ENCODE measurements around the gene MYOCD.
A peak's percentile ranks its signal among the peaks of the same experiment; 100 is the strongest.

The MYOCD gene

GRCh38 chr17:12659500-12659899 lies 6.2 kb upstream of the MYOCD start:
- no peak overlapping the region for H3K4me3 ChIP-seq
- TF ChIP-seq, protein P1, sequence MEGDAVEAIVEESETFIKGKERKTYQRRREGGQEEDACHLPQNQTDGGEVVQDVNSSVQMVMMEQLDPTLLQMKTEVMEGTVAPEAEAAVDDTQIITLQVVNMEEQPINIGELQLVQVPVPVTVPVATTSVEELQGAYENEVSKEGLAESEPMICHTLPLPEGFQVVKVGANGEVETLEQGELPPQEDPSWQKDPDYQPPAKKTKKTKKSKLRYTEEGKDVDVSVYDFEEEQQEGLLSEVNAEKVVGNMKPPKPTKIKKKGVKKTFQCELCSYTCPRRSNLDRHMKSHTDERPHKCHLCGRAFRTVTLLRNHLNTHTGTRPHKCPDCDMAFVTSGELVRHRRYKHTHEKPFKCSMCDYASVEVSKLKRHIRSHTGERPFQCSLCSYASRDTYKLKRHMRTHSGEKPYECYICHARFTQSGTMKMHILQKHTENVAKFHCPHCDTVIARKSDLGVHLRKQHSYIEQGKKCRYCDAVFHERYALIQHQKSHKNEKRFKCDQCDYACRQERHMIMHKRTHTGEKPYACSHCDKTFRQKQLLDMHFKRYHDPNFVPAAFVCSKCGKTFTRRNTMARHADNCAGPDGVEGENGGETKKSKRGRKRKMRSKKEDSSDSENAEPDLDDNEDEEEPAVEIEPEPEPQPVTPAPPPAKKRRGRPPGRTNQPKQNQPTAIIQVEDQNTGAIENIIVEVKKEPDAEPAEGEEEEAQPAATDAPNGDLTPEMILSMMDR (IDR thresholded peaks at IDR 0.05) = no peak
- H3K27ac ChIP-seq = no peak overlapping the region
- DNase-seq (ENCODE audit: low spot score) = no peak

- peak overlapping the region; percentile 78 for H3K4me3 ChIP-seq
- H3K27ac ChIP-seq = peak overlapping the region; percentile 93 to 94
- DNase-seq (ENCODE audit: low spot score) = no peak
- TF ChIP-seq, protein P1 (IDR thresholded peaks at IDR 0.05) = no peak
Observed at GRCh38 chr17:12664252-12664651, 1.4 kb upstream of the MYOCD start.

DNA sequence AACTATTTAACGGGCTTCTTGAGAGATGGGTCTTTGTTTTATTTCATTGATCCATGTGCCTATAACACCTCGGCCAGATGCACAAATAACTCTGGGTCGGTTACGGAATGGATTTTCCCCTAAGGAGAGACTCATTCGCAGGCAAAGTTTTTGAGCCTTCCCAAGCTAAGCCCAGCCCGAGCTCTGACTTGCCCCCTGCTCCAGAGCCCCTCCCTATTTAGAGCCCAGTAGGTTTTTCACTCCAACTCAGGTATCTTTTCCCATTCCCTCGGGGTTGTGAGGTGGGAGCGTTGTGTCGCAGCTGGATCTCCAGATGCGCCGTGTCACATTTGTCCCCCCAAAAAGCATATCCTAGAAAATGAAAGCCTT lies 812 bp upstream of the MYOCD start:
- Histone ChIP-seq H3K27ac (peak overlapping the region; percentile 93 to 94), H3K4me3 (peak overlapping the region; percentile 78)
- TF ChIP-seq, protein P1 (IDR thresholded peaks at IDR 0.05) = no peak
- DNase-seq (ENCODE audit: low spot score) = no peak

GRCh38 chr17:12666718-12667117 lies 1.0 kb downstream of the MYOCD start:
- peak overlapping the region; percentile 93 to 94 for H3K27ac ChIP-seq

DNA sequence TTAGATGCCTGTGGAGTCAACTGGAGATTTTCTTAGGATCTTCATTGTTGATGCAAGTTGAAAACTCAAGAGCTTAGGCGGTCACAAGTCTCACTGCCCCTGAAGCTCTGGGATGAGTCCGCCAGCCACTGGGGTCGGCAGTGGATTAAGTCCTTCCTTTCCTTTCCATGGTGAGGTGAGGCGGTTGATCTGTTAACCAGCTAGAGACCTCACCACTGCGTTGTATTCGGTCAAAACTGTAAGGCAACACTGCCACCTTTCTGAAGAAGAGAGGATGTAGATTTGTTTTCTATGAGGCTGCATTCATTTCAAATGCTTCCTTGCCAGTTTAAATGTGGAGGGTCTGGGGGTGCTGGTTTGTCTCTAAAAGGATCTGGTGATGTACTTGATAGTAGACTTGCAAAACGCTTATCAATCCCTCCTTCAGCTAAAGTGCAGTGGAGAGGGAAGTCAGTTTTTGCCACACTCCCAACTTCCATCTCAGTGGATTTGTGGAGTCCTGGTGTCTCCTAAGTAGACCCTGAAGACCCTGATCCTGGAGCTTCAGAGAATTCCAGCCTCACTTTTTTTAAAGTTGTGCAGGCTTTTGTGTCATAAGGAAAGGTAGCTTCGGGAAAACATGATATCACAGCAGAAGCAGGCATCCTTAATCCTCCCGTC lies 1.7 kb downstream of the MYOCD start:
- peak overlapping the region; percentile 93 to 94 for H3K27ac ChIP-seq
- no peak for DNase-seq (ENCODE audit: low spot score)
- TF ChIP-seq, protein P1 (IDR thresholded peaks at IDR 0.05) = peak; percentile 20

More at GRCh38 chr17:12666718-12667117, 1.0 kb downstream of the MYOCD start:
- TF ChIP-seq, protein P1 (IDR thresholded peaks at IDR 0.05) = no peak
- H3K4me3 ChIP-seq = peak overlapping the region; percentile 78
- no peak for DNase-seq (ENCODE audit: low spot score)

DNA sequence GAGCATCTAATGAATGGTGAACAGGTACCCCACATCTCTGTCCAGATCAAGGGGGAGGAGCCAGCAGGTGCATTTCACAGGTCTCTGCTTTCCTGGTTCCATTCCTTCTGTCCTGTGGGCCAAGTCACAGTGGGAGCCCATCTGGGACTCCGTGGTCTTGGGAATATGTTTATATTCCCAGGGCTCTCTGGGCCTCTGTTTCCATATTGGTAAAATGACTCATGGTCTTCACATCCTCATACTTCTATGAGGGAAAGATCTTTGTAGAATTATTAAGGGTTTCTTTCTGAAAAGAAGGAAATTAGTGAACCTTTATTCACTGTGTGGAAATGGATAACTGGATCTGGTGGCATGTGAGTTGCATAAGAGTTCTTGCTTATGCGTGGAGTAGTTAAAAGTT lies 6.2 kb downstream of the MYOCD start:
- DNase-seq (ENCODE audit: low spot score) = no peak
- Histone ChIP-seq H3K4me3 (peak overlapping the region; percentile 9), H3K27ac (peak overlapping the region; percentile 93 to 94)
- TF ChIP-seq, protein P1 (IDR thresholded peaks at IDR 0.05) = no peak

More for the DNA sequence above, 1.7 kb downstream of the MYOCD start:
- peak overlapping the region; percentile 78 for H3K4me3 ChIP-seq

DNA sequence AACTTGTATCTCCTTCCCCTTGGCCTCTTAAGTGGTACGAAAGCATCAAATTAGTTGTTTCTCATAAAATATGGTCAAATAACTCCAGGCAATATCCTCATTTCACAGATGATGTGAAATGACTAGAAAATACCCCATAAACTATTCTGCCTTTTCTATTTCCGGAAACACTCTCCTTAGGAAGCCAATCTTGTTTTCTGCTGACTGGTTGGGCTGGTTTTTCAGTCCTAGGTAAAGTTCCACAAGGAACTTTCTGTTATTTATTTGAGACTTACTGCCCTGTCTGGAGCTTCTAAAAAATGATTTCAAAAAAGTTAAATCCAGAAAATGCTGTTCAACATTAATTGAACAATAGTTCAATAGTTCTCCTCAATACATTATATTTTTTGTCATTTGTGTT lies 7.3 kb downstream of the MYOCD start:
- Histone ChIP-seq H3K27ac (peak overlapping the region; percentile 93 to 94), H3K4me3 (no peak overlapping the region)
- TF ChIP-seq, protein P1 (IDR thresholded peaks at IDR 0.05) = no peak
- no peak for DNase-seq (ENCODE audit: low spot score)
